SK-N-SH treated with all-trans-retinoic acid at 6 μM for 48 hours (cell line): ENCODE data around the gene U2SURP.

Source experiments
- ZFP30 ChIP-seq: fragments of 450-650 bp; formaldehyde crosslinking; IDR thresholded peaks from 2 replicates; pipeline ENCODE4 v1.5.0; 2022; ENCODE audit warnings: mild to moderate bottlenecking, moderate library complexity
- TF ChIP-seq, protein P1 (sequence below): fragments of 250-450 bp; sonication (Bioruptor Pico); IDR thresholded peaks from 2 replicates; pipeline ENCODE4 v1.8.0; 2020; ENCODE audit warnings: mild to moderate bottlenecking, moderate library complexity, borderline replicate concordance

DNA sequence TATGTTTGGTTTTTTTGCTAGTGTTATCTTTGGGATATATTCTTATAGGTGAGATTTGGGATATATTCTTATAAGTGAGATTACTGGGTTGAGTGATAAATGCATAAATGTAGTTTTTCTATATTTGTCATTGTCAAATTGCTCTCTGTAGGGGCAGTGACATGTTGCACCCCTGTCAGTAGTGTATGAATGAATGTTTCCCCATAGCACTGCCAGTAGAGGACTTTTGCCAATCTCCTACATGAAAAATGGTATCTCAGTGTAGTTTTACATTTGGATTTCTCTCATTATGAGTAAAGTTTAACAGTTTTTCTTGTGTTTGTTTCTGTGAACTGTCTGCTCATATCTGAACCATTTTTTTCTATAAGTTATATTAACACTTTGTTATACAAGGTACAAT, 13.6 kb downstream of the U2SURP start:
- TF ChIP-seq, protein P1, sequence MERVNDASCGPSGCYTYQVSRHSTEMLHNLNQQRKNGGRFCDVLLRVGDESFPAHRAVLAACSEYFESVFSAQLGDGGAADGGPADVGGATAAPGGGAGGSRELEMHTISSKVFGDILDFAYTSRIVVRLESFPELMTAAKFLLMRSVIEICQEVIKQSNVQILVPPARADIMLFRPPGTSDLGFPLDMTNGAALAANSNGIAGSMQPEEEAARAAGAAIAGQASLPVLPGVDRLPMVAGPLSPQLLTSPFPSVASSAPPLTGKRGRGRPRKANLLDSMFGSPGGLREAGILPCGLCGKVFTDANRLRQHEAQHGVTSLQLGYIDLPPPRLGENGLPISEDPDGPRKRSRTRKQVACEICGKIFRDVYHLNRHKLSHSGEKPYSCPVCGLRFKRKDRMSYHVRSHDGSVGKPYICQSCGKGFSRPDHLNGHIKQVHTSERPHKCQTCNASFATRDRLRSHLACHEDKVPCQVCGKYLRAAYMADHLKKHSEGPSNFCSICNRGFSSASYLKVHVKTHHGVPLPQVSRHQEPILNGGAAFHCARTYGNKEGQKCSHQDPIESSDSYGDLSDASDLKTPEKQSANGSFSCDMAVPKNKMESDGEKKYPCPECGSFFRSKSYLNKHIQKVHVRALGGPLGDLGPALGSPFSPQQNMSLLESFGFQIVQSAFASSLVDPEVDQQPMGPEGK = no peak
- TF ChIP-seq ZFP30 (CRISPR knock-in tag) = no peak
